ENCODE measurements around the gene CEP57.

Gene CEP57

GRCh38 chr11:95790123-95790932 lies at the start of gene CEP57:
Gene CEP57 (plus strand): TSS chr11:95790498. CDS start chr11:95790699, 201 bp downstream.
- in situ Hi-C loops (cut with MboI; ENCODE audit: low sequenced_read_pairs): no loop called here

DNA sequence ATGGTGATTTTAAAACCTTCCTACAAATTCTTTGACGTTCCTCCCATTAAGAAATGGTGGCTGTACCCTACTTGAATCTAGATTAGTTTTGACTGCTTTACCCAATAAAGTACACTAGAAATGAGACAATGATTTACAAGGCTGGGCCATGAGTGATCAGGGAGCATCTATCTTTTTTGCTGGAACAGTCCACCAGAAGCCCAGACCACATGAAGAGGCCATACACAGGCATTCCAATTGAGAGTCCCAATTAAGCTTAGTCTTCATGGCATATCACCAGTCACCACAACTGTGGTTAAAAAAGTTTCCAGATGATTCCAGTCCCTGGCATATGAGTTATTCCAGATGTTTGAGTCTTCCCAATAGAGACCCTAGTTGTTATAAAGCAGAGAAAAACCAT lies 40.2 kb upstream of the CEP57 start:
- in situ Hi-C loops (cut with MboI; ENCODE audit: low sequenced_read_pairs): loop anchor here (25.0 kb wide), 1 partner anchor 588 kb away; no protein-coding TSS in a partner anchor

DNA sequence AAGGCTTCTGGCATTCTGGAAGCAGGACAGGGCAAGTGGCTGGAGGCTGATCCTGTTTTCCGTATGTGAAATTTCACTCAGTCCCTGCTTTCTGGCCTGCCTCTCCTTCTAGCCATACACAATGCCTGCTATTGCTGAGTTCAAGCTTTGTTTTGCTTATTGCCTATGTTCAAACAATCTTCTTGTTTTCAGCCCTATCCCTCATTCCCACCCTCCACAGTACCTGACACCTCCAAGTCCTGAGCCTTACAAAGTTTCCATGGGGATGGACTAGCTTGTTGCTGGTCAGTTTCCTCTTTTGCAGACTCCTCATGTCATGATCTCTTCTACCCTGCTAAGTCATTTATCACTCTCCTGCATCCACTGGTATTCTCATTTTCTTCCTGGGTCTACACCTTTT lies 38.8 kb upstream of the CEP57 start:
- in situ Hi-C loops (cut with MboI; ENCODE audit: low sequenced_read_pairs): loop anchor here (25.0 kb wide), 1 partner anchor 589 kb away; no protein-coding TSS in a partner anchor

DNA sequence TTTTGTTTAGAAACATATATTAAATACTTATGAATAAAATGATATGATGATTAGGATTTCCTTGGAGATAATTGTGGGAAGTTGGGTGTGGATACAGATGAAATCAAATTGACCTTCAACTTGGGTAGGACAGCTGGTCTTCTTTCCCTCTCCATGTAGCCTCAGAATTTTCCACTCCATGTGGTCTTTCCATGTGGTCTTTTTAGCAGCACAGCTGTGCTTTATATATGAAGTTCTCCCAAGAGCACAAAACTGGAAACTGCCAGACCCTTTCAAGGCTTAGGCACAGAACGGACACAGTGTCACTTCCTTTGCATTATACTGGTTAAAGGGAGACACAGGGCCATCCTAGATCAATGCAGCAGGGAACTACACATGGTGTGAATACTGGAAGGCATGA lies 29.4 kb upstream of the CEP57 start:
- in situ Hi-C loops (cut with MboI; ENCODE audit: low sequenced_read_pairs): loop anchor here (25.0 kb wide), 1 partner anchor 599 kb away; no protein-coding TSS in a partner anchor

GRCh38 chr11:95762534-95762933 lies 27.8 kb upstream of the CEP57 start:
- in situ Hi-C loops (cut with MboI; ENCODE audit: low sequenced_read_pairs): loop anchor here (25.0 kb wide), 1 partner anchor 600 kb away; no protein-coding TSS in a partner anchor

DNA sequence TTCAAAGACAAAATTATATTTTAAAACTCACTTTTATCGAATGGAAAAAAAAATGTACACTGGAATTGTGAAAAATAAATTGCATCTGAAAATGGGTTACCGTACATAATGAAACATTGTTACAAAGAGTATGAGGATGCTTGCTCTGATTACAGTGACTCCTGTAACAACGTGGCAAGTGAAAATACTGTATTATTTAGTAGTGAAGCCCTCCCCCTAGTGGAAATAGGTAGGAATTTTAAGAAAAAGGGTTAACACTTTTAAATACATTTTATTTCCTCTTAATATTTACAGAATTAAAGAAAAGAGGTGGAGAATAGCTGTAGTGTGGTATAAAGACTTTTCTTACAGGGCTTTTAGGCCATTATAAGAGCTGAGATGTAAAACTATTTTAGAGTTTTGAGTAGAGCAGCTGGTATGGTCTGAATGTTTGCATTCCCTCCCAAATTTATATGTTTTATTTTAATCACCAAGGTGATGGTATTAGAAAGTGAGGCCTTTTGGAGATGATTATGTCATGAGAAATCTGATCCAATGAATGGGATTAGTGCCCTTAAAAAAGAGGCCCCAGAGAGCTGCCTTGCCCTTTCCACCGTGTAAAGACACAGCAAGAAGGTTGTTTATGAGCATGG lies 25.9 kb upstream of the CEP57 start:
- in situ Hi-C loops (cut with MboI; ENCODE audit: low sequenced_read_pairs): loop anchor here (25.0 kb wide), 1 partner anchor 602 kb away; no protein-coding TSS in a partner anchor

DNA sequence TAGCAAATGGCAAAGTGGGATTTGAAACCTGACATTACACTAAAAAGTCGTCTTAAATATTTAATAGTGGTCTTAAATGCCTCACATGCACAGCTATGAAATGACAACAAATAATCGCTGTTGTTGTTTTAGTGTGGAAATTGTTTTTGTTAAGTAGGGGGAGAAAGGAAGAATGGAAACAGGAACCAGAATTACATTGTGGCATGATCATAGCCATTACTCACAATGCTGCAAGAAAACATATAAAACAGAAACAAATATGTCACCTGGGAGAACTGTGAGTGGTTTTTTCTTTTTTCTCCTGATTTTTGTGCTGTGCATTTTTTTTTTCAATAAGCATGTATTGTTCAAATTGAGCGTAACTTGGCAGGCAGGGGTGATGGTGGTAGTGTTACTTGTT lies 23.6 kb upstream of the CEP57 start:
- in situ Hi-C loops (cut with MboI; ENCODE audit: low sequenced_read_pairs): loop anchor here (25.0 kb wide), 1 partner anchor 604 kb away; no protein-coding TSS in a partner anchor

DNA sequence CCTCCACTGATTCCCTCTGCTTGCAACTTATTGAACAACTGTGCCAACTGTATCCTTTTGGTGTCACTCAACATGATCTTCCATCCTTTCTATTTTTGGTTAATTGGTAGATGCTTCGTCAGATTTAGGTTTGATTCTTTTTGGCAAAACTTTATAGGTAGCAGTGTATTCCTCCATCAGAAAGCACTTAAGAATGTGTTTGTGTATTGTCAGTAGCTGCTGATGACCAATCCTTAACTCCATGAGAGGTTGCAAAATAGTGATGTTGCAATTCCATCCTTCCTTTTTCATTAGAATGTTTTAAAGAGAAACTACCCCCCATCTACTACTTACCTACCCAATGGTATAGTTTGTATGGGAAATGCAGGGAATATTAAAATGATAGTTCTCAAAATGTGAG lies 22.8 kb upstream of the CEP57 start:
- in situ Hi-C loops (cut with MboI; ENCODE audit: low sequenced_read_pairs): loop anchor here (25.0 kb wide), 1 partner anchor 605 kb away; no protein-coding TSS in a partner anchor

DNA sequence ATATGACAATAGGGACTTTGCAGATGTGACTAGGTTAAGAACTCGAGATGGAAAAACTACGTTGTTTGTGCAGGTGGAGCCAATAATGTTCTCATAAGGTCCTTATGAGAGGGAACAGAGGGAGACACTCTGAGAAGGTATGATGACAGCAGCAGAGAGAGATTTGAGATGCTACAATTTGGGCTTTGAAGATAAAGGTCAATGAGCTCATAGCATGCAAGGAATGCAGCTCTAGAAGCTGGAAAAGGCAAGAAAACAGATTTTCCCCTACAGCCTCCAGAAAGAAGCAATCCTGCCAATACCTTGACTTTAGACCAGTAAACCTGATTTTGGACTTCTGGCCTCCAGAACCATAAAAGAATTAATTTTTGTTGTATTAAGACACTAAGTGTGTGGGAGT lies 21.8 kb upstream of the CEP57 start:
- in situ Hi-C loops (cut with MboI; ENCODE audit: low sequenced_read_pairs): loop anchor here (25.0 kb wide), 1 partner anchor 606 kb away; no protein-coding TSS in a partner anchor

- in situ Hi-C loops (cut with MboI; ENCODE audit: low sequenced_read_pairs): no loop called here
Measured at GRCh38 chr11:95776859-95777258, 13.4 kb upstream of the CEP57 start.

DNA sequence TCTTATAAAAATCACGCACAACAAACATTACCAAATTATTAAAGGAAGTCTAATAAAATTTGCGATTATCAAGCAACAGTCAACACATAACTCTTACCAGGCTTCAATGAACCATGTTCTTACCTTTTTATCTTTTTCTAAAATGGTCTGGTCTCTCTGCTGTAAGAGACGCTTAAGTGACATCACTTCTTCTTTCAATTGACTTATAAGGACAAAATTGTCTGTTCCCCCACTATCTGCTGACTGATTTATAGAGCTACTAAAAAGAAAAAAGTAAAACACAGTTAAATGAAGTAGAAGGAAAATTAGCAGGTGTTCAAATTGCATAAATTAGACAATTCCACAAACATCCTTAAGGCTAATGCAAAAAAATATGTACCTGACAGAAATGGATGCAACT lies 11.6 kb upstream of the CEP57 start:
- in situ Hi-C loops (cut with MboI; ENCODE audit: low sequenced_read_pairs): no loop called here

GRCh38 chr11:95780544-95780943 lies 9.8 kb upstream of the CEP57 start:
- in situ Hi-C loops (cut with MboI; ENCODE audit: low sequenced_read_pairs): no loop called here

- in situ Hi-C loops (cut with MboI; ENCODE audit: low sequenced_read_pairs): no loop called here
Measured at GRCh38 chr11:95788921-95789505, 1.3 kb upstream of the CEP57 start.

DNA sequence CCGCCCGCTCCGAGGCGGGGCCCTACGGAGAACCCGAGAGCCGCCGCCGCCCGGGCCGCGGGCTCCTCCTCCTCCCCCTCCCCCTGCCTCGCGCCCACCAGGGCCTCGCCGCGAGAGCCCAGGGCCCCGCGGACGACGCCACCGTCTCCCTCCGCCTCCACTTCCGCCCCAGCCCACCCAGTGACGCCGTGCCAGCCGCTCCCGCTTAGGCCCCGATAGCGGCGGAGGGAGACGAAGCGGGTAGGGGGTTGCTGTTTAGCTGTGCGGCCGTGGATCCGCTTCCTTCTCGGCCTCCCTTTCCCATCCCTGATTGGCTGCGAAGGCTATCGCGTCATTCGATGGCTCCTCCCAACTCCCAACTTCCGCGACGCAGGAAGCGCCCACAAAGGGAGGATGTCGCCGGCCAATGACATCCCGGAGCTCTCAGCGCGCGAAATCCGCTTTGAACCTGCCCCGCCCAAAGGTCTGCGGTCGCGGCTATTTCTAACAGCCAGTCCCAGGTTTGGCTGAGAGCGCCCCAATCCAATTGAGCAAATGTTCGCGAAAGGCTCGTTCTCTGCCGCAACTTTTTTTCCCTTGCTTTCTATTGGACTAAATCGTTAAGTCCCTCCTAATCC lies 684 bp upstream of the CEP57 start, which contains the start of gene FAM76B:
Gene FAM76B, minus strand, starts transcription at position 277 of the 617 bp plus-strand sequence. CDS start 304 bp downstream, outside the sequence.
- in situ Hi-C loops (cut with MboI; ENCODE audit: low sequenced_read_pairs): no loop called here

GRCh38 chr11:95790933-95791708 lies 823 bp downstream of the CEP57 start:
- in situ Hi-C loops (cut with MboI; ENCODE audit: low sequenced_read_pairs): no loop called here

DNA sequence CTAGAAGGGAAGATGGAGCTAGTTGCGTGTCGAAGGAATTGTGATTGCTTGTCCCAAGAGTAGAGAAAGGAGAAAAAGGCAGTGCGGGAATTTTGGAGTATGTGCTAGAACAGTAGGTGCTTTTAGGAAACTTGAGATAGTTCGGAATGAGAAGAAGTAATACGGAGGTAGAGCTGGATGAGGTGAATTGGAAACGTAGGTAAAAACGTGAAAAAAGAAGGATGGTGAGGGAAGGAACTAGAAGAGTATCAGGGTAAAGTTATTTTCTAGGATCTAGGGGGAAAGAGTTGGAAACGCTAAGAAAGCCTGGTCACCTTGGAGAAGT lies 1.4 kb downstream of the CEP57 start:
- in situ Hi-C loops (cut with MboI; ENCODE audit: low sequenced_read_pairs): no loop called here

DNA sequence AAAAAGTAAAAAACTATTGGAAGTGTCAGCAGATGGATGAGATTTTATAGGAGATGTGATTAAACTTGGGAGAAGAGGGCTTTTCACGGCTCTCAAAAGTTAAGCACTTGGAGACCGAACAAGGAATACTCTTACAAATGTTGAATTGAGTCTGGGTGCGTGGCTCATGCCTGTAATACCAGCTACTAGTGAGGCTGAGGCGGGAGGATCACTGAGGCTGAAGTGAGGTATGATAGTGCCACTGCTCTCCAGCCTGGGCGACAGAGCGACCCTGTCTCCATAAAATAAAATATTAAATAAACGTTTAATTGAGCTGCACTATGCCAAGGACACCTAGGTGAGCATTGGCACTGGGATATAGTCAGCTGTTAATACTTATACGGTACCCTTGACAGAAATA lies 1.9 kb downstream of the CEP57 start:
- in situ Hi-C loops (cut with MboI; ENCODE audit: low sequenced_read_pairs): no loop called here

DNA sequence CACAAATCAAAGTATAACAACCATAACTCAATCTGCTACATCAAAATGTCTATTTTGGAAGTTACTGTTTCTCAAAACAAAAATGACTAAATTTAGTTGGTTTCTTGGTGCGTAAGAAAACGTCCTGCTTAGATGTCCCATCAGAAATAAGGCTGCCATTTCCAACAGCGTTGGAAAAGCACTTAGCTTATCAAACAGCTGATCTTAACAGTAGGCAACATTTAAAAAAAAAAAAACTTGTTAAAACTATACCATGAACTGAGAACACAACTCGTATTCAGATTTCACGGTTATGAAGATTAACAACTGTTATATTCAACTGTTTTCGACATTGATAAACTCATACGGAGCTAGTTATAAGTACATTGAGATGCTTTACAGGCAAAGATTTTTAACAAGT lies 2.4 kb downstream of the CEP57 start:
- in situ Hi-C loops (cut with MboI; ENCODE audit: low sequenced_read_pairs): no loop called here

DNA sequence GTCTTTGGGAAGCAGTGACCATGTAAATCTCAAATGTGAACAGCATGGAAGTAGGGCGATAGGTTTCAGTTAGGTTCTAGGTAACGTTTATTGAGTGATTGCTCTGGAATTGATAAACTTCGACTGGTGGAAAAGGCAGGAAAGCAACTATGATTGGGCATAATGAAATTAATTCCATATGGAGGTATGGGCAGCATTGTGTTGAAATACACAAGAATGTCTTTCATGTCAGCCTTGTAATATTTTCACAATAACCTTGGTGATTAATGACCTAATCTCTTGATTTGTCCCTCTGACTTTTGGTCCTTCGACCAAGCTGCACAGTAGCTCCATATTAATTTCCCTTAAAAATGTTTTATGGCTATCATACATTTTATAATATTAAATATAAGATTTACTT lies 2.8 kb downstream of the CEP57 start:
- in situ Hi-C loops (cut with MboI; ENCODE audit: low sequenced_read_pairs): no loop called here

GRCh38 chr11:95794086-95794485 lies 3.8 kb downstream of the CEP57 start:
- in situ Hi-C loops (cut with MboI; ENCODE audit: low sequenced_read_pairs): no loop called here
